Keratinocyte (primary cell): Measurements from ENCODE around the gene CLEC16A. TPM values are rescaled to one million over a fixed set of nuclear protein-coding genes. Genes with fewer than 3 reads are reported as not detected.

Source experiments
- DNase-seq: peaks from one replicate; pipeline ENCODE4 v3.0.0-alpha.2; 2011; ENCODE audit warnings: low read depth, missing footprints, low spot score
- FAIRE-seq: peaks from 2 replicates; lab custom pipeline; 2011; peaks lifted over from hg19 to GRCh38; lab: Jason Lieb, UNC
- H2AFZ ChIP-seq: 2 replicates; pipeline ENCODE4 v1.6.0; 2012; ENCODE audit warnings: low read length, control low read depth, inconsistent platforms; ENCODE audit not compliant: control insufficient read depth
- H3K27ac ChIP-seq: 2 replicates; pipeline ENCODE4 v1.5.1; 2011; ENCODE audit warnings: low read length; ENCODE audit not compliant: control insufficient read depth, insufficient read depth
- H3K27me3 ChIP-seq: 3 replicates; pipeline ENCODE4 v1.6.0; 2011; ENCODE audit warnings: low read length; ENCODE audit not compliant: control insufficient read depth, insufficient read depth; ENCODE audit errors: extremely low read depth
- H3K36me3 ChIP-seq, 2 experiments: 2 replicates in 1 of 2; 3 replicates in 1 of 2; pipeline ENCODE4 v1.5.1; 2011; ENCODE audit warnings: low read length in 2 of 2, mild to moderate bottlenecking in 1 of 2; ENCODE audit not compliant: control insufficient read depth in 2 of 2, insufficient read depth in 2 of 2; ENCODE audit errors: extremely low read depth in 1 of 2
- H3K4me1 ChIP-seq: 3 replicates; pipeline ENCODE4 v1.5.1; 2011; ENCODE audit warnings: low read length; ENCODE audit not compliant: control insufficient read depth, insufficient read depth; ENCODE audit errors: extremely low read depth
- H3K4me2 ChIP-seq: 3 replicates; pipeline ENCODE4 v1.6.0; 2011; ENCODE audit warnings: low read depth, low read length; ENCODE audit not compliant: control insufficient read depth, insufficient read depth; ENCODE audit errors: extremely low read depth
- H3K4me3 ChIP-seq, 3 experiments: fragments of 200-600 bp in 1 of 3; sonication (generic) in 1 of 3; 2 replicates in 2 of 3; 3 replicates in 1 of 3; pipeline ENCODE4 v1.5.1; 2011 to 2016; ENCODE audit warnings: low read length in 3 of 3, mild to moderate bottlenecking in 3 of 3, control low read depth in 2 of 3, inconsistent platforms in 1 of 3, low read depth in 1 of 3, mixed read lengths in 1 of 3, mixed run types in 1 of 3, moderate library complexity in 1 of 3; ENCODE audit not compliant: control insufficient read depth in 2 of 3, insufficient read depth in 2 of 3; ENCODE audit errors: extremely low read depth in 1 of 3
- H3K79me2 ChIP-seq: 2 replicates; pipeline ENCODE4 v1.6.0; 2012; ENCODE audit warnings: low read length; ENCODE audit not compliant: control insufficient read depth, insufficient read depth
- H3K9ac ChIP-seq: 3 replicates; pipeline ENCODE4 v1.6.0; 2011; ENCODE audit warnings: low read length; ENCODE audit not compliant: control insufficient read depth, insufficient read depth; ENCODE audit errors: extremely low read depth
- H3K9me1 ChIP-seq: 3 replicates; pipeline ENCODE4 v1.6.0; 2011; ENCODE audit warnings: low read length; ENCODE audit not compliant: control insufficient read depth, insufficient read depth; ENCODE audit errors: extremely low read depth
- H3K9me3 ChIP-seq: 2 replicates; pipeline ENCODE4 v1.5.1; 2012; ENCODE audit warnings: low read depth, low read length; ENCODE audit not compliant: control insufficient read depth
- H4K20me1 ChIP-seq: 3 replicates; pipeline ENCODE4 v1.6.0; 2011; ENCODE audit warnings: low read length; ENCODE audit not compliant: control insufficient read depth, insufficient read depth; ENCODE audit errors: extremely low read depth
- EZH2 ChIP-seq: IDR thresholded peaks from one replicate; pipeline ENCODE4 v1.6.1; 2012; ENCODE audit warnings: inconsistent platforms, mild to moderate bottlenecking, low read length, moderate library complexity
- dilution Hi-C: fragments of 300-500 bp; cut with MboI; formaldehyde crosslinking; loops from one replicate; pipeline ENCODE4 v1.7.0; 2020; ENCODE audit warnings: low sequenced_read_pairs; ENCODE audit not compliant: extremely low pct_ligation_motif_present
- polyA plus RNA-seq, 5 experiments: library from polyadenylated mRNA; depleted of rRNA in 3 of 5; stranded (reverse) in 3 of 5; stranded (forward) in 1 of 5; unstranded in 1 of 5; fragments of >200 nt; gene quantifications; 1 replicate in 1 of 5; 2 replicates in 3 of 5; 3 replicates in 1 of 5; pipeline versions ENCODE4 v1.2.1 to v1.2.3, GENCODE V29; 2011 to 2012; ENCODE audit warnings: missing spikeins in 2 of 5, low read depth in 1 of 5, low replicate concordance in 1 of 5
- TF ChIP-seq, protein P1 (sequence below), 3 experiments: IDR thresholded peaks in 1 of 3; conservative IDR thresholded peaks in 1 of 3; optimal IDR thresholded peaks in 1 of 3; 2 replicates in 2 of 3; 3 replicates in 1 of 3; pipeline versions ENCODE3 to v1.5.1; 2011; ENCODE audit warnings: low read length in 3 of 3, mild to moderate bottlenecking in 3 of 3, moderate library complexity in 2 of 3, control low read depth in 1 of 3, inconsistent platforms in 1 of 3; ENCODE audit not compliant: insufficient read depth in 2 of 3; ENCODE audit errors: extremely low read depth in 1 of 3

CLEC16A gene
- polyA plus RNA-seq, 1 donor (not counting 4 experiments of a cell fraction or from before 2014, with no cell fraction given), result 9.5 TPM

DNA sequence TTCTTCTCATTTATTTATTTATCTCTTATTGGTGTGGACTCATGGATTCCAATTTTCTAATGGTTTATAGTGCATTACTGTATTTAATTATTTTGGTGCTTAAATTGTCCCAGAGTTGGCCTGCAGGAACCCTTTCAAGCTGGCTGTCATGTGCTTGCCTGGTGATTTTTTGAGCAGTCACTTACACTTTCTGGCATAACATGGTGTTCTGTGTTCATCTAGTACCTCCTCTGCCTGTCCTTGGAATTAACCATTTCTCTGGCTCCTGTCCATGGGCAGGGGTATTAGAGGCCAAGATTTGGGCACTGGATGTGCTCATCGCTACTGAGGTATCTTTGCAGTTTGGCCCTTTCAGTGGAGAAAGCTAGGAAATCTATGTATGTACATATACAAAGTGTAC is 67.0 kb downstream of the CLEC16A start:
- FAIRE-seq (no peak), DNase-seq (no peak)
- H3K27me3 ChIP-seq, result no peaks in the 10 kb centered on the region
- no peak overlapping the region for H3K4me2 ChIP-seq
- H2AFZ ChIP-seq, result no peak overlapping the region
- no peaks in the 10 kb centered on the region for H3K9me1 ChIP-seq
- H3K79me2 ChIP-seq, result no peaks in the 10 kb centered on the region
- H3K9me3 ChIP-seq, result no peaks in the 10 kb centered on the region
- no peak for TF ChIP-seq EZH2
- TF ChIP-seq, protein P1, sequence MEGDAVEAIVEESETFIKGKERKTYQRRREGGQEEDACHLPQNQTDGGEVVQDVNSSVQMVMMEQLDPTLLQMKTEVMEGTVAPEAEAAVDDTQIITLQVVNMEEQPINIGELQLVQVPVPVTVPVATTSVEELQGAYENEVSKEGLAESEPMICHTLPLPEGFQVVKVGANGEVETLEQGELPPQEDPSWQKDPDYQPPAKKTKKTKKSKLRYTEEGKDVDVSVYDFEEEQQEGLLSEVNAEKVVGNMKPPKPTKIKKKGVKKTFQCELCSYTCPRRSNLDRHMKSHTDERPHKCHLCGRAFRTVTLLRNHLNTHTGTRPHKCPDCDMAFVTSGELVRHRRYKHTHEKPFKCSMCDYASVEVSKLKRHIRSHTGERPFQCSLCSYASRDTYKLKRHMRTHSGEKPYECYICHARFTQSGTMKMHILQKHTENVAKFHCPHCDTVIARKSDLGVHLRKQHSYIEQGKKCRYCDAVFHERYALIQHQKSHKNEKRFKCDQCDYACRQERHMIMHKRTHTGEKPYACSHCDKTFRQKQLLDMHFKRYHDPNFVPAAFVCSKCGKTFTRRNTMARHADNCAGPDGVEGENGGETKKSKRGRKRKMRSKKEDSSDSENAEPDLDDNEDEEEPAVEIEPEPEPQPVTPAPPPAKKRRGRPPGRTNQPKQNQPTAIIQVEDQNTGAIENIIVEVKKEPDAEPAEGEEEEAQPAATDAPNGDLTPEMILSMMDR (optimal IDR thresholded peaks at IDR 0.05 in 1 of 3, IDR thresholded peaks at IDR 0.05 in 1 of 3, conservative IDR thresholded peaks at IDR 0.05 in 1 of 3; ENCODE audit: extremely low read depth in 1 of 3, insufficient read depth in 2 of 3, low read length in 3 of 3), result no peak
- no peaks in the 10 kb centered on the region for H4K20me1 ChIP-seq
- H3K4me3 ChIP-seq, result no peak overlapping the region
- H3K9ac ChIP-seq, result no peak overlapping the region
- dilution Hi-C loops, result no loop called here
- peaks cover 0 to 1% of the 10 kb centered on the region in 2 experiments for H3K36me3 ChIP-seq
- peaks cover 34% of the 10 kb centered on the region for H3K4me1 ChIP-seq
- no peak overlapping the region for H3K27ac ChIP-seq

GRCh38 chr16:11012841-11013240 is 68.5 kb downstream of the CLEC16A start:
- Histone ChIP-seq H3K27me3 (no peaks in the 10 kb centered on the region), H3K9ac (no peak overlapping the region), H4K20me1 (no peaks in the 10 kb centered on the region), H3K36me3 (peaks cover 0 to 1% of the 10 kb centered on the region in 2 experiments), H3K27ac (no peak overlapping the region), H3K4me3 (no peak overlapping the region), H3K9me3 (no peaks in the 10 kb centered on the region), H3K4me2 (no peak overlapping the region), H2AFZ (no peak overlapping the region), H3K79me2 (no peaks in the 10 kb centered on the region), H3K4me1 (peaks cover 36% of the 10 kb centered on the region), H3K9me1 (no peaks in the 10 kb centered on the region)
- no peak for FAIRE-seq
- dilution Hi-C loops, result no loop called here
- DNase-seq, result no peak
- no peak for TF ChIP-seq EZH2
- TF ChIP-seq, protein P1 (optimal IDR thresholded peaks at IDR 0.05 in 1 of 3, IDR thresholded peaks at IDR 0.05 in 1 of 3, conservative IDR thresholded peaks at IDR 0.05 in 1 of 3; ENCODE audit: extremely low read depth in 1 of 3, insufficient read depth in 2 of 3, low read length in 3 of 3), result no peak
